Astrocyte (in vitro differentiated cells and primary cell): ENCODE data around the gene JAM3. TPM values are rescaled to one million over a fixed set of nuclear protein-coding genes. Genes with fewer than 3 reads are reported as not detected.

Experiments
- DNase-seq: peaks from one replicate; pipeline ENCODE4 v3.0.0-alpha.2; 2010; ENCODE audit warnings: low read depth
- FAIRE-seq: peaks from 2 replicates; lab custom pipeline; 2011; peaks lifted over from hg19 to GRCh38; lab: Jason Lieb, UNC
- H2AFZ ChIP-seq: 2 replicates; pipeline ENCODE4 v1.6.0; 2012; ENCODE audit warnings: low read depth, low read length, inconsistent platforms
- H3K27ac ChIP-seq: 2 replicates; pipeline ENCODE4 v1.5.1; 2011; ENCODE audit warnings: low read depth, low read length, inconsistent platforms
- H3K27me3 ChIP-seq: 2 replicates; pipeline ENCODE4 v1.6.0; 2011; ENCODE audit warnings: low read length, inconsistent platforms; ENCODE audit not compliant: insufficient read depth
- H3K36me3 ChIP-seq: 2 replicates; pipeline ENCODE4 v1.5.1; 2011; ENCODE audit warnings: low read length, inconsistent platforms; ENCODE audit not compliant: insufficient read depth
- H3K4me1 ChIP-seq: 2 replicates; pipeline ENCODE4 v1.5.1; 2011; ENCODE audit warnings: low read length, inconsistent platforms; ENCODE audit not compliant: insufficient read depth
- H3K4me2 ChIP-seq: 2 replicates; pipeline ENCODE4 v1.6.0; 2012; ENCODE audit warnings: low read length, inconsistent platforms
- H3K4me3 ChIP-seq: 2 replicates; pipeline ENCODE4 v1.5.1; 2011; ENCODE audit warnings: low read depth, mild to moderate bottlenecking, low read length, inconsistent platforms; ENCODE audit not compliant: insufficient read depth
- H3K79me2 ChIP-seq: 2 replicates; pipeline ENCODE4 v1.6.0; 2012; ENCODE audit warnings: mild to moderate bottlenecking, low read length, inconsistent platforms; ENCODE audit not compliant: insufficient read depth
- H3K9ac ChIP-seq: 2 replicates; pipeline ENCODE4 v1.6.0; 2012; ENCODE audit warnings: mild to moderate bottlenecking, low read length, inconsistent platforms
- H3K9me3 ChIP-seq: 2 replicates; pipeline ENCODE4 v1.5.1; 2012; ENCODE audit warnings: low read depth, mild to moderate bottlenecking, low read length, inconsistent platforms; ENCODE audit not compliant: insufficient read depth
- H4K20me1 ChIP-seq: 2 replicates; pipeline ENCODE4 v1.6.0; 2012; ENCODE audit warnings: low read length, inconsistent platforms; ENCODE audit not compliant: insufficient read depth
- H3K27ac Mint-ChIP-seq: one replicate; pipeline ENCODE4 v1.8.0; 2021; ENCODE audit warnings: mild to moderate bottlenecking, mixed read lengths; ENCODE audit not compliant: unreplicated experiment
- H3K27me3 Mint-ChIP-seq: one replicate; pipeline ENCODE4 v1.8.0; 2021; ENCODE audit warnings: low read depth, mixed read lengths; ENCODE audit not compliant: unreplicated experiment
- H3K36me3 Mint-ChIP-seq: one replicate; pipeline ENCODE4 v1.8.0; 2021; ENCODE audit warnings: low read depth, mixed read lengths; ENCODE audit not compliant: unreplicated experiment
- H3K4me1 Mint-ChIP-seq: one replicate; pipeline ENCODE4 v1.8.0; 2021; ENCODE audit warnings: low read depth, mixed read lengths; ENCODE audit not compliant: unreplicated experiment
- H3K4me3 Mint-ChIP-seq: one replicate; pipeline ENCODE4 v1.8.0; 2021; ENCODE audit warnings: mild to moderate bottlenecking, moderate library complexity, mixed read lengths; ENCODE audit not compliant: unreplicated experiment
- H3K9me3 Mint-ChIP-seq: one replicate; pipeline ENCODE4 v1.8.0; 2021; ENCODE audit warnings: mild to moderate bottlenecking, mixed read lengths; ENCODE audit not compliant: unreplicated experiment
- CTCF ChIP-seq: IDR thresholded peaks from 2 replicates; pipeline ENCODE4 v1.5.1; 2011; ENCODE audit warnings: low read depth, mild to moderate bottlenecking, inconsistent platforms, low read length, moderate library complexity; ENCODE audit not compliant: insufficient read depth
- EZH2 ChIP-seq: IDR thresholded peaks from 2 replicates; pipeline ENCODE4 v1.6.1; 2012; ENCODE audit warnings: mild to moderate bottlenecking, low read length, inconsistent platforms; ENCODE audit not compliant: insufficient read depth
- total RNA-seq: library from RNA; stranded (reverse); gene quantifications from 2 replicates; pipeline ENCODE4 v1.2.1, GENCODE V29; 2021

JAM3 gene
- total RNA-seq, 1 donor from 2014 or later: 88.3 TPM

GRCh38 chr11:134039726-134040385 is 29.0 kb upstream of the JAM3 start:
- TF ChIP-seq CTCF (no peak), EZH2 (no peak)
- H3K27me3 ChIP-seq: no peaks in the 10 kb centered on the region
- H3K27ac ChIP-seq: no peak overlapping the region
- H3K9me3 Mint-ChIP-seq: no peaks in the 10 kb centered on the region
- no peak overlapping the region for H3K4me2 ChIP-seq
- peak overlapping the region; percentile 51 for H3K27ac Mint-ChIP-seq
- no peak overlapping the region for H2AFZ ChIP-seq
- H3K4me1 ChIP-seq: peaks cover 22% of the 10 kb centered on the region
- H3K9ac ChIP-seq: no peak overlapping the region
- H3K79me2 ChIP-seq: no peaks in the 10 kb centered on the region
- peaks cover 50% of the 10 kb centered on the region for H3K4me1 Mint-ChIP-seq
- DNase-seq (no peak), FAIRE-seq (no peak)
- no peaks in the 10 kb centered on the region for H3K36me3 Mint-ChIP-seq
- no peaks in the 10 kb centered on the region for H3K9me3 ChIP-seq
- no peaks in the 10 kb centered on the region for H3K36me3 ChIP-seq
- no peak overlapping the region for H3K4me3 ChIP-seq
- H3K27me3 Mint-ChIP-seq: peaks cover 7% of the 10 kb centered on the region
- peak overlapping the region; percentile 6 for H3K4me3 Mint-ChIP-seq
- no peaks in the 10 kb centered on the region for H4K20me1 ChIP-seq

GRCh38 chr11:134040386-134041302 is 28.2 kb upstream of the JAM3 start:
- Histone ChIP-seq H3K27ac (no peak overlapping the region), H3K27me3 (no peaks in the 10 kb centered on the region), H3K9me3 (no peaks in the 10 kb centered on the region), H3K4me2 (peak overlapping the region; percentile 36), H3K4me1 (peaks cover 20% of the 10 kb centered on the region), H4K20me1 (no peaks in the 10 kb centered on the region), H3K4me3 (peak overlapping the region; percentile 25), H3K36me3 (no peaks in the 10 kb centered on the region), H3K79me2 (no peaks in the 10 kb centered on the region), H3K9ac (no peak overlapping the region), H2AFZ (no peak overlapping the region)
- peaks cover 50% of the 10 kb centered on the region for H3K4me1 Mint-ChIP-seq
- FAIRE-seq (no peak), DNase-seq (peak; percentile 89)
- H3K27ac Mint-ChIP-seq: peak overlapping the region; percentile 67
- no peaks in the 10 kb centered on the region for H3K36me3 Mint-ChIP-seq
- no peak for TF ChIP-seq EZH2
- TF ChIP-seq CTCF: no peak
- peaks cover 9% of the 10 kb centered on the region for H3K27me3 Mint-ChIP-seq
- H3K9me3 Mint-ChIP-seq: no peaks in the 10 kb centered on the region
- peak overlapping the region; percentile 30 for H3K4me3 Mint-ChIP-seq
